T-helper 1 cell (primary cell): ENCODE measurements around the gene MAFG.

Source experiments
- DNase-seq, 5 donors: peaks; one replicate each; pipeline ENCODE4 v3.0.0-alpha.2; 2012 to 2020
- total RNA-seq, 4 donors: gene quantifications; one replicate each; lab custom pipeline; 2026; lab: John Stamatoyannopoulos, UW

MAFG gene
- total RNA-seq = 15.8 to 20.5 (median 17.4) reads per million in 4 donors

DNA sequence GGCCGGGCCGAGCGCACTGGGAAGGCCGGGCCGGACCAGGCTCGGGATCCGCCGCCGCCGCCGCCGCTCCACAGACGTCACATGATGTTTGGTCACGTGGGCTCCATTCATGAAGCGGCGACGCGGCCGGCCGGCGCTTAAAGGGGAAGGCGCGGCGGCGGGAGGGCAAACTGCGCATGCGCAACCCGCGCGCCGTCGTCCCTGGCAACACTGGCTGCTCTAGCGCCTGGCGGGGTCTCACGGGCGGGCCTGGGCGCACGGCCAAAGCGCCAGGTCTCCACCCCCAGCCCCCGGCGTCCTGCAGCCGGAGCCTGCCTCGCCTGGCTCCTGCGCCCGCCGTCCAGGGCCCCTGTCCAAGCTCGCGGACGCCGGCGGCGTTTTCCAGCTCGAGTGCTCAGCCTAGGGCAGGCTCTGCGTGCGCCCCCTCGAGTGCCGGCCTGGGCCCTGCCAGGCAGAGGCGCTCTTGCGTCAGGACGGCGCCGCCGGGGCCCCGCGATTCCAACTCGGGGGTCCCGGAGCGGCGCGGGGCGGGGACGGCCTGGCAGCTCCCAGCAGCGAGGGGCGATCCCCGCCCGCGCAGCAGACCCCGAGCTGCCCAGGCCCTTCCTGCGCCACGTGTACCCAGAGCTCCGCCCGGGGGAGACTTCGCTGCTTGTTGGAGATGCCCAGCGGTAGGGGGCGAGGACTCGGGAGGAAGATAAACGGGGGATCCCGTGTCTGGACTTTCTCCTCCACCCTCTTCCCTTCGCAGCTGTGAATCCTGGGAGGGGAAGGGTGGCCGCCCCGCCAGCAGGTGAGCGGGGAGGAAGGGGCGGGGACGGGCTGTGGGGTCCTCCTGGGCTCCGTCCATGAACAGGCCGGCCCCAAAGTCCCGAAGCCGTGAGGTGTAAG, at the start of gene MAFG:
TSS of gene MAFG (minus strand) at position 83 of the 891 bp plus-strand sequence. CDS start 4,550 bp downstream, outside the sequence.
- peak; percentile 85 to 93 (median 86) for DNase-seq

DNA sequence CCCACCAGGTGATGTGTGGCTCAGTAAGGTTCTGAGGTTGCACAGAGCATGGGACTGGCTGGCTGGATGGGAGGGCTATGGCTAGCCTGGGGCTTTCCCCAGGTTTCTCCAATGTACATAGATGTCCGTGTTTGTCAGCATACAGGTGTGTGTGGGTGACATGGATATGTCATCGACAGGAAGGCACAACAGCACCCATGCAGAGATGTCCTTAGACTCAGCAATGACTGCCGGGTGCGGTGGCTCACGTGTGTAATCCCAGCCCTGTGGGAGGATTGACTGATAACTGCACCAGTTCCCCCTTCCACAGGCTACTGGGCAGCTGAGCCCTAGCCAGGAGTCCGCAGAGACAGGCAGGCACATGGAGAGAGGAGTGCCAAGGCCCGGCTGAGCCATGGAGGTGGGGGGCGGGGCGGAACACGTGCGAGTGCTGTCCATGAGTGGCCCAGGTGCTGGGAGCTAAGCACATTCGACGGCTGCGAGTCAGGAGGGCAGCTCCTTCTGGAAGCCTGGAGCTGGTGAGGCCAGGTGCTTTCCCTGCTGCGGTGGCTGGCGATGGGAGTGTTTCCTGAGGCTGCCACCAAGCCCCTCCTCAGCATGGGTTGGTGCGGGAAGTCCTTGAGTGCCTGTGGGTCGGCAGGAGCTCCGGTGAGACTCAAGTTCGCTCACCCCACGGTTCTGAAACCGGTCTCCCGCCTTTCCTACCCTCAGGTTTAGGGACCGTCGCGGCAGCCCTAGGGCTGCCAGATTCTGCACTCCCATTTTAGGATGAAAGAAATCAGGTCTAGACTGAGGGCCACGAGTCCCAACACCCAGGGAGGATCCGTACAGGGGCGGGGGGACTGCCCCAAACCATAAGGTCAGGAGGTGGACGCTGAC, 49.0 kb upstream of the MAFG start:
- DNase-seq = peak in 1 of 5 donors; percentile 24

DNA sequence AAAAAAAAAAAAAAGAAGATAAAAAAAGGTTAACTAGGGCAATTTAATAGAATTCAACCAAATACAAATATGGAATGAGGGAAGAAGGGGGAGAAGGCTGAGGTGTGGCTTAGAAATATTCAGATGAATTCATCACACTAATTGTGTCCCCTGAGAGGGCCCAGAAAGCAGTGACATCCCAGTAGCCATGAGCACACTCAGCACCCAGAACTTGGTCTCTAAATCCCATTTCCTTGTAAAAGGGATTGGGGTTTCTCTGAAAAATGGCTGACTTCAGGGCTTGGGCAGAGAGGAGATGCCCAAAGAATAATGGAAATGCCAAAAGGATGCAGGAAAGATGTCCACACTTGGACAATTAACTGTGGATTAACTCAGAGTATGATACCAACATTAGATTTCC, 45.9 kb upstream of the MAFG start:
- no peak for DNase-seq

DNA sequence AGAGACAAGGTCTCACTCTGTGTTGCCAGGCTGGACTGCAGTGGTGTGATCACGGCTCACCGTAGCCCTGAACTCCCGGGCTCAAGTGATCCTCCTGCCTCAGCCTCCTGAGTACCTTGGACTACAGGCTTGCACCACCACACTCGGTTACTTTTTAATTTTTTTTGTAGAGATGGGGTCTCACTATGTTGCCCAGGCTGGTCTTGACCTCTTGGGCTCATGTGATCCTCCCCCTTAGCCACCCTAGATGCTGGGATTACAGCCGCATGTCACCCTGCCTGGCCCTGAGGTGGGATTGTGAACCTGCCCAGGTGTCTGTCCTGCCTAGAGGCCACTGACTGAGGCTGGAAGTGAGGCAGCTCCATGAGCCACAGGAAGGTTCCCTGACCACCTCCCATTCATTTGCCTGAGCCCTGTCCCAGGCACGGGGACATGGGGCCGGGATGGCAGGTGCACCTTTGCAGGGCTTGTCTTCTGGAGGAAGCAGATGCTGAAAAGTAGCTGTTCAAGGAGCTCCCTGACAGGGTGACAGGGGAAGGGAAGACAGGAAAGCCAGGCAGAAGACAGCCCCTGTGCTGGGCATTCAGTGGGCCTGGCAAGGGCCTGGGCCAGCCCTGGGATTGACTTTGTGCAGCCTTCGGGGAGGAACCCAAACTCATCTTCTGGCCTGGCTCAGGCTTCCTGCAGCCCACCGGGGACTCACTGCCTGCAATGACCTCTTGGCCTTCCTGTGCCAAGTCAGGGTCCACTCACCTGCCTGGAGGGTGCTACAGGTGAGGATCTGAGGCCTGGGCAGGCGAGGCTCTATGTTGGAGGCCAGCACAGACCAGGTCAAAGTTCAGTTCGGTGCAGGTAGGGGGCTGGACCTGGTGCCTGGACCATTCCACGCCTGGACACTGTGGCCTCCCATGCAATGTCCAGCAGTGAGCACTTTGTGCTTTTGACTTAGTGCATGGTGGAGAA, 41.6 kb upstream of the MAFG start:
- DNase-seq = no peak

DNA sequence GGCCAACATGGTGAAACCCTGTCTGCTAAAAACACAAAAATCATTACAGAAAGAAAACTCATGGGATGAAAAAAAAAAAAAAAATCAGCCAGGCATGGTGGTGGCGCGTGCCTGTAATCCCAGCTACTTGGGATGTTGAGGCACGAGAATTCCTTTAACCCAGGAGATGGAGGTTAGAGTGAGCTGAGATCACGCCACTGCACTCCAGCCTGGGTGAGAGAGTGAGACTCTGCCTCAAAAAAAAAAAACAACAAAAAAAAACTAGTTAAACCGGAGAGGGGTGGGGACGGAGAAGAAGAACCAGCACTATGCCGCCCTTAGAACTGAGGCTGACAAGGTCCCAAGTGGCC, 40.8 kb upstream of the MAFG start:
- DNase-seq = no peak

DNA sequence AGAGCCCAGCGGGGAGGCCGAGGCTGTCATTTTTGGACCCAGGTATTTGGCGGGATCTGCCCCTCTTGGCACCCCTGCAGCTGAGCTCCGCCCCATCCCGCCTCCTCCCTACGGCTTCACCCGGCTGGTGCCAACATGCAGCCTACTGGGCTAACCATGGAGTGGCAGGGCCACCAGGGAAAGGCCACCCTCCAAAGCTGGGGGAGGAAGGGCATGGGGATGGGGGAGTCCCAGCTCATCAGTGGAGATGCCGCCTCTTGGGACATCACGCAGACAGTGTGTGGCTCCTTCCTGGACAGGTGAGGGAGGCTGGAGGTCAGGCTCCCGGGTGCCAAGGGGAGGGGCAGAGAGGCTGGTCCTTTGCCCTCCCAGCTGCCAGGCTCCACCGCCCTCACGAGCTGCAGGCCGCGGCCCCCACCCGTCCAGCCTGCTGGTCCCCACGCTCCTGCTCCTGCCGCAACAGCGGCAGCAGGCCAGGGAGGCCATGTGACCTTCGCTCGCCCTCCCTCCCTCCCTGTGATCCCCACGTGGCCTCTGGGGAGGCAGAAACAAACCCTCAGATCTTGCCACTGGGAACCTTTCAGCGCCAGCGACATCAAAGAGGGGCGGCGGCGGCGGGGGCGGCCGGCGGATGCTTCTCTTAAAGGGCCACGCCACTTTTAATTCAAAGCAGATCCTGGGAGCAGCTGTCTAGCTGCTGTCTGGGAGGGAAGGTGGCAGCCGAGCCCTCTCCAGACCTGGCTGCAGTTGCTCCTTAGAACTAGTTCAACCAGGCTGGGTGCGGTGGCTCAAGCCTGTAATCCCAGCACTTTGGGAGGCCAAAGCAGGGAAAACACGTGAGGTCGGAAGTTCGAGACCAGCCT, 40.2 kb upstream of the MAFG start:
- DNase-seq = peak; percentile 76 to 88 (median 82)

DNA sequence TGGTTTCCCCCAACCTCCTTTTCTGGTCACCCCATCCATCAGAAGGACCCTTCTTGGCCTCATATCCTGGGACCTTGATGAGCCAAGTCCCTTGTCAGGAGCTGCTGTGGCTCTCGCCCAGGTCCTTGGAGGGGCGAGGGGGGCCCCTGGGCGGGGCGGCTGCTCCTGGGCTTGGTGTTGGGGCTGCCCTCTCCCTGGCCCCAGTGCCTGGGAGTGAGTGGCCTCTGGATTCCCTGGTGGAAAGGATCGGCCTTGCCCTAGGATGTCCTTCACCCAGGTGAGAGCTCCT, 39.7 kb upstream of the MAFG start:
- DNase-seq = no peak

DNA sequence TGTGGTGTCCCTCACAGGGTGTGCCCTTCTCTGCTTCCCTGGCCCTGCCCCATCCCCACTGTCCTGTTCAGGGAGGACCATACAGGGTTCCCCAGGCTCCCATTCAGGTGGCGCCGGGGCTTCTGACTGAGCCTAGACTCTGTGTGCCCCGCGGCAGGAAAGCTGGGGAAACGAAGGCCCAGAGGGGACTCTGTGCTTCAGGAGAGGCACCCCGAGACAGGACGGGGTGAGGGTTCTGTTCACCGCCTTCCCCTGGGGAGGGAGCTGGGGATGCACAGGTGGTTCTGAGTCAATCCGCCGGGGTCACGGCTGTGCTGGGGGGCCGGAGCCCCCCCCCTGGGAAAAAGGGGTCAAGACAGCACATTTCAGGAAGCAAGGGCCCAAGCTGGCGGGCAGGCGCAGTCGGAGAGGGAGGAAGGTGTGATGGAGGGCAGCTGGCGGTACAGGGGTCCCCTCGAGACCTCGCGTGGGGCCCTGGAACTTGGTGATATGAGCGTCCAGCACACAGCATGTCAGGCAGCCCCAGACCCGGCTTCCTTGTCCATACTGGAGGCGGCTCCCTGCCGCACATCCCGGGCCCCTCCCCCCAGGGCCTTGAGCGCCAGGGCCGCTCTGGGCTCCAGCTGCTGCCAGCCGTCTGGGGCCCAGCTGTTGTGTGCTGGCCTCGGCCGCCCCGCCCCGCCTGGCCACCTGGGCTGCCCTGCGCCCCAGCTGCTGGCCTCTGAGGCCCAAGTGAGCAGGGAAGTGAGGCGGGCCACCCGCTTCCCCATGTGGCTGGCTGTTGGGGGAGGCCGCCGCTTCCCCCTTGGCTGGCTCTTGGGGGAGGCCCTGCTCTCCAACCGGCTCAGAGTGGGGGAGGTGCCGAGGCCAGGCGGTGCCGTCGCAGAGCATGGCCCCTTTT, 39.1 kb upstream of the MAFG start:
- no peak for DNase-seq

DNA sequence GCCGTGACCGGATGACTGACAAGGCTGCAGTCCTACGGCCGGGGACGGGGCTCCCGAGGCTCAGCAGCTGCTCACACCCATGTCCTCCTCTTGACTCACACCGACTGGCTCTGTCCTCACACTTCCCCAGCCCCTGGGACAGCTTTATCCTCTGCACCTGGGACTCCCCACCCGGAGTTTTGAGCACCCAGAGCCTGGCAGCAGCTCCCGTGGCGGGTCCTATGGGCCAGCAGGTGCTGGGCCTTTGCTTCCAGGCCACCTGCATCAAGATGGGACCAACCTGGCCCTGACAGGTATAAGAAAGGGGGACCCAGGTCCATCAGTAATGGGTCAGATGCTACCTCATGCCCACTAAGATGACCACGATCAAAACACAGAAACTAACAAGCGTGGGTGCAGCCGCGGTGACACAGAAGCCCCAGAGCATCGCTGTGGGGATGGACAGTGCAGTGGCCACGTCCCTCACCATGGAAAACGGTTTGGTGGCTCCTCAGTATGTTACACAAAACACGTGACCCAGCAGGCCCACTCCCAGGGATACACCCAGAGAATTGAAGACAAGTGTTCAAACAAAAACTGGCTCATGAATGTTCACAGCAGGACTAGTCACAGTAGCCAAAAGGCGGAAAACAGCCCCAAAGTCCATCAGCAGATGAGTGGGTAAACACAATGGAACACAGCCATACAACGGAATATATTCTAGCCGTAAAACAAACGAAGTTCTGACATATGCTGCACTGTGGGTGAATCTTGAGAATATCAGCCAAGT, 36.7 kb upstream of the MAFG start:
- DNase-seq = no peak

DNA sequence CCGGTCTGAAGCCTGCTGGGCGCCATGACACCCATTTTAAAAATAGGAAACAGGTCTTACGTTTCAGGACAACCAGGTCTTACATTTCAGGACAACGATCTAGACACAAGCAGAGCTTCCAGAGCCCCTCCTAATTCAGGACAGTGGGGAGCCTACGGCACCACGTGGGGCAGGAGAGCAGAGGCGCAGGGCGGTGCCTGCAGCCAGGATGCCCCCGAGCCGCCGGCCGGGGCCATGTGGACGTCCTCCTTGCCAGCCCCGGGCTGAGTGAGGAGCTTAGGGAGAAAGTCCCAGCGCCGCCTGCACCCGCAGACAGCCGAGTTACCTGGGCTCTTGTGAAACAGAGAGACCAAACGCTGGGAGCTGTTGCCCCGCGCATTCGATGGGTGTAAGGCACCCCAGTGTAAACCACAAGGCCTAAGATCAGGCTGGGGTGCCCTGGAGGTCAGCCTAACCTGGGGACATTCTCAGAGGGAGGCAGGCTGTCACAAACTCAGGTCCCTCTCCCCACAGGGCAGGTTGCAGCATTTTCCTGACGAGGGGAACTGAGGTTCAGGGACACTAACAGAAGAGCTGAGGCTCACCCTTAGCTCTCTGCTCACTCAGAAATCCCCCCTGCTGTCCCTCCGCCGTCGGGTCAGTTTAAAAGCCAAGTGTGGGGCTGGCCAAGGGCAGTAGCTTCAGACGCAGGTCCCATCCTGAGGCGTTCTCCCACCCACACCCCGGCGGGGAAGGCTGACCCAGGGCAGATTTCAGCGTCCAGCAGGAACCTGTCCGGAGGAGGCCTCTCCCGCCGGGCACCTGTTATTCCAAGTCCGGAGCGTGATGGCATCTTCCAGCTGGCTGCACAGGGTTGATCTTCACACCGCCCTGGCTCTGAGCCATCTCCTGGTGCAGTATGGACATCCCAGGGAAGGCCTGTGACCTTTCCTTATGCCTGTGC, 35.2 kb upstream of the MAFG start:
- DNase-seq = no peak

DNA sequence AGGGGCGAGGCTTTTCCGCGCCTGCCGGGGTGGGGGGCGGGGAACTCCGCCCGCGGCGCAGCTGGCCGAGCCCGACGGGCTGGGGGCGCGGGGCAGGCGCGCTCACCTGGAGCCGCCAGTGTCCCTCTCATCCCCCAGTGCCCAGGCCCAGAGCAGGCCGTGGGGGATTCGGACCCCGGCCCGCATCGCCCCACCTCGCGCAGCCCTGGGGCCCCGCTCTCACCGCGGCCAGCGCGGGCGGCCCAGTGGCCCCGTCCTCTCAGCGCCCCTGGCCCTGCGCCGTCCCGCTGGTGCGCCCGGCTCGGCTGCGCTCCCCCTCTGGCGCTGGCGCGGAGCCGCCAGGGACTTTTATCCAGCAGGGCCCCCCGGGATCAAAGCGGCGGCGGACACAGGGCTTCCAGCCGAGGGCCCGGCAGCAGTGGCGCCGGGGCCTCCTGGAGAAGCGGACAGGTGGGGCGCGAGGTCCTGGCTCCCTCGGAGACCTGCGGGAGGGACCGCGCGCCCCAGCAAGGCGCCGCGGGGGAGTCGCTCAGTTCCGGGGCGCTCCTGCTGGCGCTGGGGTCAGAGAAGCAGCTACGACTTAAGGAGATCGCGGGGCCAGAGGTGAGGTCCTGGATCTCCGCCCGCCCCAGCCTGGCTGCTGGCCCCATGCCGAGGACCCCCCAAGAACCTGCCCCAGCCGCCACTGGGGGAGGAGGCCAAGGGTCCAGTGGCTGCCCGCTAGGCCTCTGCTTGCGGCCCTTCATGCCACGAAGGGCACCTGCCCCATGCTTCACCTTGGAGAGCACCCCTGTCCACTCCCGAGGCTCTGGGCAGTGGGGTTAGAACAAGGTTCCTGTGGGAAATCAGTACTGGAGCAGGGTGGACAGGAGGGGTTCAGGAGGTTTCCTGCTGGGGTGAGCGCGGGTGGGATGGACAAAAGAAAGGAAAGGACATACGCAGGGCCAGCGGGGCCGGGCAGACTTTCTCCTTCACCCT, 34.3 kb upstream of the MAFG start:
- DNase-seq = no peak

DNA sequence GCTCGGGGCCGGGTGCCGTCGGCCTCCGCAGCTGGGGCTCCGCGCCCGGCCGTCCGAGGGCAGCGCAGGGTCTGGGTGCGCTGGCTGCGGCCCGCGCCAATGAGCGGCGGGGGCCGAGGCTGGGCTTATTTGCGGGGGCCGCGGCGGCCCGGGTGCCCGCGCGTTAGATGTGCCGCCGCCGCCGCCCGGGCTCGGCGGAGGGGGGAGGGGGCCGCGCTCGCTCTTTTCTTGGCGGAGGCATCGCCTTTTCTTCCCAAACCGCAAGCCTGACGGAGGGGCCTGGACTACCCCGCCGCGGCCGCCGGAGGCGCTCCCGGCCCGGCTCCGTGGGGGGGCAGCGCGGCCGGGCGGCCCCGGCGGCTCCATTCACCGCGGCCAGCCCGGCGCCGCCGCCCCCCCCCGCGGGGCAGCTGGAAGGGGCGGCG, 33.6 kb upstream of the MAFG start, which contains the start of gene NOTUM:
TSS of gene NOTUM (minus strand) at position 101 of the 425 bp plus-strand sequence. CDS start 278 bp downstream, outside the sequence.
- DNase-seq = no peak

DNA sequence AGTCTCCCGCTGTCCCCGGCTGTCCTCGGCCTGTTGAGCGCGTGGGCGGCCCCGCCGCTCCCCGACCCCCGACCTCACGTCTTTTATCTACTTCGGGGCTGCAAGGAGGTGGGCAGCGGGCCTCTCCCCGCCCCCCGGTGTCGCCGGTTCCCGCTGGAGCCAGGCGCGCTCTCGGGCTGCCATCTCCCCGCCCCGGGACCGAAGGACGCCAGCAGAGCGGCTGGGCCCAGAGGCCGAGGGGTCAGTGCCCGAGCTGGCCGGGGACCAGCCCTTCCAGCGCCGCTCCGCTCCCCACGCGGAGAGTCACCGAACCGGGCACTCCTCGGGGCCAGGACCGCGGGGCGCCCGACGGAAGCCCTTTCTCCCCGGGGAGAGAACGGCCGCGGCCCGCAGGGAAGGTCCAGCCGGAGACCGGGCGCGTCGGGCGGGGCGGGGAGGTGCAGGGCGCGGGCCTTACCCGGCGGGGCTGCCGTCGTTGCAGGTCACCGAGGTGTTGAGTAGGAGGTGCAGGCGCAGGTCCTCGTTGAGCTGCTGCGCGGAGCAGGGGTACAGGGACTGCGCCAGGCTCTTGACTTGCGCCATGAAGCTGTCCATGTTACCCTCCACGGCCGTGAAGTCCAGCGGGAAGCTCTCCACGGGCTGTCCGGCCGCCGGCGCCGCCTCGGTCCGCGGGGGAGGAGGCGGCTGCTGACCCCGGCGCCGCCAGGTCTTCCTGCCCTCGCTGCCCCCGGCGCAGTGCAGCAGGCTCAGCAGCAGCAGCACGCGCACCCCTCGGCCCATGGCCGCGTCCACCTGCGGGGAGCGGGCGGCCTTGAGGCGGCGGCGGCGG, 32.8 kb upstream of the MAFG start:
- DNase-seq = no peak

DNA sequence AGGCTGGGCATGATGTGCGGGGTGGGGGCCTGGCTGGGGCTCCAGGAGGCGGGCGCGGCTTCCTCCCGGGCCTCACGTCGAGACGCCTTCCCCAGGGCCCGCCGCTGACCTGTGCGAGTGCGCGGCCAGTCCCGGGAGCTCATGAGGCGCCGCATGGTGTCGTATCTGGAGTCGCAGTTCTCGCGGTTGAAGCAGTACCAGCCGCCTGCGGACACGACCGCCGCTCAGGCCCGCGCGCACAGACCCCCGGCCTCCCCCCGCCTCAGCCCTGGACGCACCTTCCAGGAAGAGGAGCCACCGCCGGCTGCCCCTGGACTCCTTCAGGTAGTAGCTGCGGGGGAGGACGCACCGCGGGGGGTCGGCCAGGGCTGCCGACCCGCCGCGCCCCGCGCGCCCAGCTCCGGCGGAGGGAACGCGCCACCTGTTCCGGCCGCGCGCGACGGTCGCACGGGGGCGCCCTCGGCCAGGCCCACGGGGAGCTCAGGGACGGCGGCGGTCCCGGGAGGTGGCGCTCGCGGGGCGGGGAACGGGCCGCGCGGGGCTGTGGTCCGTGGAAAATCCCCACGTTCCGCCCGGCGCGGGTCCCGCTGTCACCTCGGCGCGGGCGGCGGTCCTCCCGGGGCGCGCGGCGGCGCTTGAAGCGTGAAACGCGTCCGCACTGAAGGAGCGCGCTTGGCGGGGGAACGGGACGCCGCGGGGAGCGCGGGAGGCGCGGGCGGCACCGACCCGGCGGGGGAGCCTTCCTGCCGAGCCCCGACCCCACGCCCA, 32.0 kb upstream of the MAFG start:
- peak; percentile 61 to 86 (median 77) for DNase-seq

DNA sequence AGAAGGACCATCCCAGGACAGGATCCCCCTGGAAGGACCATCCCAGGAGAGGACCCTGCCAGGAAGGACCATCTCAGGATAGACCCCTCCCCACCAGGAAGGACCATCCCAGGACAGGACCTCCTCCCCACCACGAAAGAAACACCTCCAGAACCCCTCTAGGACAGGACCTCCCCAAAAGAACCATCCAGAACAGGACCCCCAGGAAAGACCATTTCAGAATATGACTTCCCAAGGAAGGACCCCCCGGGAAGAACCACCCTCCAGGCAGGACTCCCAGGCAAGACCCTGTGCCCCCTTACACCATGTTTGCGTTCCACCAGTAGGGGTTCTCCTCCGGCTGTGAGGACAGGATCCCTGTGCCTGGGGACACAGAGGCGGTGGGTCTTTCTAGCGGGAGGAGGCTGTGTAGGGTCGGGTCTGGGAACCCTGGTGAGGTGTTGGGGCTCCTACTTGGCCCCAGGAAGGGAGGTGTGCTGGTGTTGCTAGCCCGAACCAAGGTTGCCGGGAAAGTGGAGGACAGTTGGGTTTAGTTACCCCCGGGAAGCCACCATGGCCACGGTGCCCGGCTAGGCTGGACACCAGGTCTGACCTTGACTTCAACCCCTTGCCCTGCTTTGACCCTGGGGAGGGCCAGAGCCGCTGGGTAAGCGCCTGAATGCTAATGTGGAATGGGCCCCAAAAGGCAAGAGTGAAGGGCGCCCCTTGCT, 31.3 kb upstream of the MAFG start:
- no peak for DNase-seq
